GM18507 (cell line): ENCODE measurements around the gene ADSL.

ENCODE experiments used
- DNase-seq: peaks from one replicate; pipeline ENCODE4 v3.0.0; 2011; ENCODE audit warnings: low read depth; ENCODE audit not compliant: insufficient read length; ENCODE audit errors: extremely low spot score
- FAIRE-seq: peaks from 2 replicates; lab custom pipeline; 2011; peaks lifted over from hg19 to GRCh38; lab: Jason Lieb, UNC

ADSL gene

GRCh38 chr22:40325315-40325714 lies 21.0 kb upstream of the ADSL start:
- FAIRE-seq (peak; percentile 73), DNase-seq (no peak)

DNA sequence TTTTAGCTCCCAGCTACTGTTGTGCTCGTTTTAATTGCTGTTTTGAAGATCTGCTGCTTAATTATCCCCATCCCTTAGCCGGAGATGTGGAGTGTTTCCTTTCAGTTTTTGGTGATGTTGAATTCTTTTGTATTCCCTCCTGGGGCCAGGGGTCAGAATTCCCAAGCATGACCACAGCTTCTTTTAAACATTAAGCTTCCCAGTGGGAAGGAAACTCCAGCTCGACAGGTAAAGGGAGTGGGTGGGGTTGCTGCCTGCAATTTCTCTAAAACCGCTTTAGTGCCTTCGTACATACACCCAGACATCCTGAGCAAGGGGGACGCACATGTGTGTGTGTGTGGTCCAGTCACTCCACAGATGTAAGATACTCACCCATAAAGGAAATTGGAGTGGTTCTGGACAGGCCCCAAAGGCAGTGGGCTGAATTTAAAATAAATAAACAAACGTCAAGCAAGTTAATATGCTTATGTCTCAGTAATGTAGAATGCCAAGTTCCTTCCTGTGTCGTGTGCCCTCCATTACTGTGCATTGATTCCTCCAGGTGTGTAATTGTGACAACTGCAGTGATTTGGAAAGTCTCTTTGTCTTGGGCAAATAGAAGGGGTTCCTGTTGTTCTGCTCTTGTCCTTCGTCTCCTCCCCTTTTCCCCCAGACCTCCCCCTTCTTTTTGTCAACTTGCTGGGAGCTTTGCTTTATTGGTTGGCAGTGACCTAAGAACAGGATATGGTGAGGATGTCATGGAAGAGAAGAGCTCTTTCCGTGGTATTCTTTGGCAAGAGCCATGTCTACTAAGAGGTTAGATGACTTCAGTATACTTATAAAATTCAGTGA lies 19.2 kb upstream of the ADSL start:
- DNase-seq (no peak), FAIRE-seq (no peak)

DNA sequence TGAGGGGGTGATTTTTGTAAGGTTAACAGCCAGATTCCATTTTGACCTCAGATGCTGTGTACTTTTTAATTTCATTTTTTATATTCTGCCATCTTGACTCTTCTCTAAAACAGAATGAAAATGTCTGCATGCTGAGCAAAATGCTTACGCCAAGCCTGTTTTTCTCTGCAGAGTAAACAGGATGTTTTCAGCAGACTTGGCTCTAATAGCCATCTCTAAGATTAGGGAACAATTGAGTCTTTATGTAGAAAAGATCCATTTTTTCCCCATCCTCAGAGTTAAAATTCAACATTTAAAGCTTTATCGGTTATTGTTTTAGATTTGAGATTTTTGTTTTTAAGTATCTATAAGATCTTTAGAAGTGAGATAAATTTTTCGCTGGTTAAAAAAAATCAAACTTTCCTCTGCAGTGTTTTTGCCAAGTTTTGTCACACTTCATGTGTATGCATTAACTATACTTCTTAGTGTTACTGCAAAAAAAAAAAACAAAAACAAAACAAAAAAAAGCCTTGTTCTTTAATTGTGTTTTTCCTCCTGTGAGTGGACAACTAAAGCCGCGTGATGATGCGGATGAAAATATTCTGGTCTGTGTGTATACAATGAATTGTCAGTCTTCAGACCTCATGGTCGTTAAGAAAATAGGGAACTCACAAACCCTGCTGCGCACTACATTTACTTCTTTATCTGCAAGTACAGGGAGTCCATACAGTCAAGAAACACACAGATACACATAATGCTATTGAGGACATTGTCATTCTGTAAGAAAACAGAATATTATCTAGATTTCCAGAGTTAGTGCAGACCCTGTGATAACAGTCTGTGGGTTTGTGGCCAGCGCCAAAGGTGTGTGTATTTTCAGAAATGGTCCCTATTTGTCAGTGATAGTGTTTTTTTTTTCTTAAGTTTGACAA lies 17.5 kb upstream of the ADSL start:
- no peak for FAIRE-seq
- DNase-seq, result no peak

DNA sequence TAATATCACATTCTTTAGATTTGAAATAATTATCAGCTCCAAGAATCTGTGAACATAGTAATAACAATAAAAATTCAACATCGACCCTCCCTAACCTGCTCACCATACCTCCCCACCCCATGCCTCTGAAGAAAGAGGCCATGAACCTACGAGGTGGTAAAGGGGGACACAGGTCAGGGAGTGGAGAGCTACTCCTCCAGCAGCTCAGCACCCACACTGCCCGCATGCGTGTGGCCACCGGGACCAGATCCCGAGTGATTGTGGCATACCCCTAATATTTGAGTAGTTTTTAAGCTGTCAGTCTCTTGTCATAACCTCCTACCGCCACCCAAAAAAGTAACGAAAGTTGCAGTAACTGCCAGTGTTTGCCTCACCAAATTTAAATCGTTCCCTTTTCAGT lies 16.8 kb upstream of the ADSL start:
- FAIRE-seq, result no peak

GRCh38 chr22:40330086-40330485 lies 16.2 kb upstream of the ADSL start:
- FAIRE-seq (no peak), DNase-seq (no peak)

More for the DNA sequence above, 16.8 kb upstream of the ADSL start:
- no peak for DNase-seq

DNA sequence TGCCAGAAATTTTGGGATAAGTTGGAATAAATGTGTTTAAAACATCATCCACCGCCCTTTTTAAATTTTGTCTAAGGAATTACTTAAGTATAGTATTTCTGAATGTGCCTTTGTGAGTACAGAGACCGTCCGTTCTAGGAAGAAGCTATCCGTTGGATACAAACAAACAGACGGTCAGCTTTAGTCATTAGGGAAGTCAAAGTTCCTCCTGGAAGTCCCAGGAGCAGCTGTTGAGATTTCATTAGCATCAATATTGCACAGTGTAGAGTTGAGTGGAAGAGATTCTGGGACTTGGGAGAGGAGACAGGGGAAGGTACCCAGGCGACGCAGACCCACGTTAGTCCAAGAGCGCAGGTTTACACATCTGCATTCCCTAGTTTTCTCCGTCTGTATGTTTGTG lies 15.7 kb upstream of the ADSL start:
- DNase-seq (no peak), FAIRE-seq (no peak)

GRCh38 chr22:40331706-40332105 lies 14.6 kb upstream of the ADSL start:
- no peak for FAIRE-seq
- no peak for DNase-seq

GRCh38 chr22:40332319-40332781 lies 13.9 kb upstream of the ADSL start:
- DNase-seq (no peak), FAIRE-seq (no peak)

GRCh38 chr22:40334060-40334459 lies 12.2 kb upstream of the ADSL start:
- DNase-seq (no peak), FAIRE-seq (no peak)

GRCh38 chr22:40334899-40335298 lies 11.4 kb upstream of the ADSL start:
- peak; percentile 60 for FAIRE-seq
- DNase-seq, result no peak

- FAIRE-seq, result no peak
- DNase-seq, result no peak
These were observed 10.9 kb upstream of the ADSL start for GRCh38 chr22:40335358-40335757.

DNA sequence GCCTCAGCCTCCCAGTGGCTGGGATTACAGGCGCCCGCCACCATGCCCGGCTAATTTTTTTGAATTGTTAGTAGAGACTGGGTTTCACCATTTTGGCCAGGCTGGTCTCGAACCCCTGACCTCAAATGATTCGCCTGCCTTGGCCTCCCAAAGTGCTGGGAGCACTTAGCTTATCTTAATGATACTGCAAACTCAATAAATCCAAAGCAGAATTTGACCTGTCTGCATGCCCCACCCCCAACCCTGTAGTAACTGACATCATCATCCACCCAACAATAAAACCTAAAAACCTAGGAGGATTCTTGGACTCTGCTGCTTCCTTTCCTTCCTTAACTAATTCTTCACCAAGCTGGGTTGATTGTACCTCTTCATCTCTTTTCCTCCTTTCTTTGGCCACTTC lies 6.3 kb upstream of the ADSL start:
- DNase-seq (no peak), FAIRE-seq (peak; percentile 50)

GRCh38 chr22:40341604-40342003 lies 4.7 kb upstream of the ADSL start:
- FAIRE-seq, result no peak

GRCh38 chr22:40342521-40342920 lies 3.8 kb upstream of the ADSL start:
- no peak for FAIRE-seq
- no peak for DNase-seq

More at GRCh38 chr22:40341604-40342003, 4.7 kb upstream of the ADSL start:
- no peak for DNase-seq

GRCh38 chr22:40345271-40345670 lies 1.0 kb upstream of the ADSL start:
- DNase-seq, result no peak
- FAIRE-seq, result no peak

GRCh38 chr22:40345815-40346184 lies 500 bp upstream of the ADSL start:
- peak; percentile 20 for DNase-seq
- FAIRE-seq, result peak; percentile 26

- no peak for FAIRE-seq
- no peak for DNase-seq
These were observed 1.0 kb downstream of the ADSL start for GRCh38 chr22:40347300-40347699.

DNA sequence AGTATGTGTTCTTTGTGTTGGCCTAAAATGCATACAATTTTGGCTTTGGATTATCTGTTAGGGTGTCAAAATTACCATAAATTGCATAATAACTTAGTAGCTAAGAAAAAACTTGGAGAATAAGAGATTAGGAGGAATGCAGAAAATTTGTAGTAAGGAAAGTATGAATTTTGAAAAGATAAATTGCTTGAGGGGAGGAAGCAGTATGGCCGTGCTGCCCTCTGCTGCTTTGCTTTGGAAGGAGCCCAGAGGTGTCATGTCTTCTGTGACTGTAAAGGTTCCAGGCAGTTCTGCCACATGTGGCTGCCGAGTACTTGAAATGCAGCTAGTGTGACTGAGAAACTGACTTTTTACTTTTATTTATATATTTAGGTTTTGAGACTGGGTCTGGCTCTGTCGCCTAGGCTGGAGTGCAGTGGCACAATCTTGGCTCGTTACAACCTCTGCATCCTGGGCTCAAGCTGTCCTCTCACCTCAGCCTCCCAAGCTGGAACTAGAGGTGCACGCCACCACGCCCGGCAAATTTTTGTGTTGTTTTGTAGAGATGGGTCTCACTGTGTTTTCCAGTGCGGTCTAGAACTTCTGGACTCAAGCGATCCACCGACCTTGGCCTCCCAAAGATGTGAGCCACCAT lies 1.8 kb downstream of the ADSL start:
- FAIRE-seq, result peak; percentile 71
- DNase-seq, result peak; percentile 54

DNA sequence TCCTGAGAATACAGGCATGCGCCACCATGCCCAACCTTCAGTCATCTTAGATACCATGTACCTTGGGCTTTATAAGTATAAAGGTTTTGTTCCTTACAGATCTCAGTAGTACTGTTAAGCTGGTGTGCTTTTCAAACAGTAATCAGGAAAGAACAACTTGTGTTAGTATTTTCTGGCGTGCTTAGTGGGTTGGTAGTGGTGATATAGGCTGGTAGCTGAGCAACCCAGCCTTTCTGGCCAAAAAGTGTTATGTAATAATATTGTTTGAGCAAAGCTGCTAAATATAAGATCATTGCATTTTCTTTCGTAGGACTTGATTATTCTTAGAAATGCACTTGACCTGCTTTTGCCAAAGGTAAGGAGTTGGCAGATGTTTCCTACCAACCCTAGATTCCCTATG lies 6.5 kb downstream of the ADSL start:
- DNase-seq (no peak), FAIRE-seq (no peak)

- DNase-seq (no peak), FAIRE-seq (no peak)
These were observed 14.8 kb downstream of the ADSL start for GRCh38 chr22:40361100-40361499.
